ENCODE data around the gene FBXW4.

GRCh38 chr10:101564490-101564991 lies 130.4 kb downstream of the FBXW4 start:
- TF ChIP-seq CTCF (IDR thresholded peaks at IDR 0.05) (no peak), HMGXB4 (CRISPR knock-in tag; IDR thresholded peaks at IDR 0.05; ENCODE audit: borderline replicate concordance) (no peak), ESRRA (IDR thresholded peaks at IDR 0.05; ENCODE audit: borderline replicate concordance, low read length) (no peak), BCL3 (IDR thresholded peaks at IDR 0.05) (no peak), RCOR1 (IDR thresholded peaks at IDR 0.05; ENCODE audit: low read depth, low read length) (no peak), BHLHE40 (IDR thresholded peaks at IDR 0.05; ENCODE audit: low read depth, low read length) (no peak), POLR2A (IDR thresholded peaks at IDR 0.05; ENCODE audit: low read length) (no peak)
